ENCODE data around the gene FBXO34. TPM values are rescaled to one million over a fixed set of nuclear protein-coding genes. Genes with fewer than 3 reads are reported as not detected.

FBXO34 gene
- total and polyA plus RNA-seq, 7 donors: 6.1 to 57.4 (median 25.8) TPM

DNA sequence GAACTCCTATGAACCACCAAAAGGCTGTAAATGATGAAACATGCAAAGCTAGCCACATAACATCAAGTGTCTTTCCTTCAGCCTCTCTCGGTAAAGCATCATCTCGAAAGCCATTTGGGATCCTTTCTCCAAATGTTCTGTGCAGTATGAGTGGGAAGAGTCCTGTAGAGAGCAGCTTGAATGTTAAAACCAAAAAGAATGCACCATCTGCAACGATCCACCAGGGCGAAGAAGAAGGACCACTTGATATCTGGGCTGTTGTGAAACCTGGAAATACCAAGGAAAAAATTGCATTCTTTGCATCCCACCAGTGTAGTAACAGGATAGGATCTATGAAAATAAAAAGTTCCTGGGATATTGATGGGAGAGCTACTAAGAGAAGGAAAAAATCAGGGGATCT is 79.2 kb downstream of the FBXO34 start:
- no peak for ATAC-seq
- intact Hi-C loops (cut with DNase I): loop anchor here in 1 of 2 donors (5.0 kb wide), 1 partner anchor 78 kb away; the partner anchor contains the start of gene FBXO34
- Histone ChIP-seq H3K9me3 (no peaks in the 10 kb centered on the region), H3K4me1 (peaks cover 29% of the 10 kb centered on the region), H3K27ac (no peak overlapping the region), H3K27me3 (ENCODE audit: insufficient read depth in 3 of 3, low read length in 2 of 3) (no peaks in the 10 kb centered on the region), H3K4me3 (no peak overlapping the region), H3K36me3 (ENCODE audit: insufficient read depth in 1 of 2, low read depth in 1 of 2) (peaks cover 0 to 32% of the 10 kb centered on the region in 2 donors)
- WGBS, 3 donors: 92 to 99% (median 93%) methylated on average over 4 of the region's 4 CpGs
- TF ChIP-seq, protein P1, sequence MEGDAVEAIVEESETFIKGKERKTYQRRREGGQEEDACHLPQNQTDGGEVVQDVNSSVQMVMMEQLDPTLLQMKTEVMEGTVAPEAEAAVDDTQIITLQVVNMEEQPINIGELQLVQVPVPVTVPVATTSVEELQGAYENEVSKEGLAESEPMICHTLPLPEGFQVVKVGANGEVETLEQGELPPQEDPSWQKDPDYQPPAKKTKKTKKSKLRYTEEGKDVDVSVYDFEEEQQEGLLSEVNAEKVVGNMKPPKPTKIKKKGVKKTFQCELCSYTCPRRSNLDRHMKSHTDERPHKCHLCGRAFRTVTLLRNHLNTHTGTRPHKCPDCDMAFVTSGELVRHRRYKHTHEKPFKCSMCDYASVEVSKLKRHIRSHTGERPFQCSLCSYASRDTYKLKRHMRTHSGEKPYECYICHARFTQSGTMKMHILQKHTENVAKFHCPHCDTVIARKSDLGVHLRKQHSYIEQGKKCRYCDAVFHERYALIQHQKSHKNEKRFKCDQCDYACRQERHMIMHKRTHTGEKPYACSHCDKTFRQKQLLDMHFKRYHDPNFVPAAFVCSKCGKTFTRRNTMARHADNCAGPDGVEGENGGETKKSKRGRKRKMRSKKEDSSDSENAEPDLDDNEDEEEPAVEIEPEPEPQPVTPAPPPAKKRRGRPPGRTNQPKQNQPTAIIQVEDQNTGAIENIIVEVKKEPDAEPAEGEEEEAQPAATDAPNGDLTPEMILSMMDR (IDR thresholded peaks at IDR 0.05): no peak
- DNase-seq: no peak

- intact Hi-C loops (cut with DNase I): loop anchor here in 1 of 2 donors (5.0 kb wide), 1 partner anchor 79 kb away; the partner anchor contains the start of gene FBXO34
- TF ChIP-seq, protein P1 (IDR thresholded peaks at IDR 0.05): no peak
- no peaks in the 10 kb centered on the region for H3K27me3 ChIP-seq (ENCODE audit: insufficient read depth in 3 of 3, low read length in 2 of 3)
- ATAC-seq (no peak), DNase-seq (no peak)
- H3K36me3 ChIP-seq (ENCODE audit: insufficient read depth in 1 of 2, low read depth in 1 of 2): peaks cover 0 to 37% of the 10 kb centered on the region in 2 donors
- H3K4me1 ChIP-seq: peaks cover 23% of the 10 kb centered on the region
- 88 to 93% (median 91%) methylated on average over 9 of the region's 9 CpGs for WGBS, 3 donors
- no peaks in the 10 kb centered on the region for H3K9me3 ChIP-seq
- no peak overlapping the region for H3K27ac ChIP-seq
- H3K4me3 ChIP-seq: no peak overlapping the region
Observed at GRCh38 chr14:55351111-55351510, 79.9 kb downstream of the FBXO34 start.

GRCh38 chr14:55352201-55352600 is 81.0 kb downstream of the FBXO34 start:
- 85 to 93% (median 88%) methylated on average over 9 of the region's 9 CpGs for WGBS, 3 donors
- Histone ChIP-seq H3K9me3 (no peaks in the 10 kb centered on the region), H3K36me3 (ENCODE audit: insufficient read depth in 1 of 2, low read depth in 1 of 2) (peaks cover 0 to 37% of the 10 kb centered on the region in 2 donors), H3K4me1 (peaks cover 16% of the 10 kb centered on the region), H3K27me3 (ENCODE audit: insufficient read depth in 3 of 3, low read length in 2 of 3) (no peaks in the 10 kb centered on the region), H3K4me3 (no peak overlapping the region), H3K27ac (no peak overlapping the region)
- ATAC-seq: no peak
- TF ChIP-seq, protein P1 (IDR thresholded peaks at IDR 0.05): no peak
- no peak for DNase-seq
- intact Hi-C loops (cut with DNase I): loop anchor here in 1 of 2 donors (5.0 kb wide), 1 partner anchor 80 kb away; the partner anchor contains the start of gene FBXO34

GRCh38 chr14:55353686-55354467 is 82.7 kb downstream of the FBXO34 start:
- Histone ChIP-seq H3K9me3 (no peaks in the 10 kb centered on the region), H3K27ac (peak overlapping the region; percentile 53)
- WGBS, 3 donors: 85 to 89% (median 85%) methylated on average over 11 of the region's 11 CpGs

More at GRCh38 chr14:55353686-55354467, 82.7 kb downstream of the FBXO34 start:
- peaks cover 6% of the 10 kb centered on the region for H3K4me1 ChIP-seq
- H3K4me3 ChIP-seq: no peak overlapping the region
- intact Hi-C loops (cut with DNase I): loop anchor here (2.0 to 5.0 kb wide), 2 partner anchors 82 to 83 kb away; partner anchors contain the start of gene FBXO34 (in 2 of the 2)
- H3K36me3 ChIP-seq (ENCODE audit: insufficient read depth in 1 of 2, low read depth in 1 of 2): peaks cover 0 to 47% of the 10 kb centered on the region in 2 donors
- ATAC-seq (peak; percentile 42 to 51 (median 42)), DNase-seq (no peak)
- no peaks in the 10 kb centered on the region for H3K27me3 ChIP-seq (ENCODE audit: insufficient read depth in 3 of 3, low read length in 2 of 3)
- TF ChIP-seq, protein P1 (IDR thresholded peaks at IDR 0.05): no peak

Measured in psoas muscle (tissue), 8 donors.